ENCODE measurements around the gene EDNRB. TPM values are rescaled to one million over a fixed set of nuclear protein-coding genes. Genes with fewer than 3 reads are reported as not detected.

The EDNRB gene
- total and polyA plus RNA-seq, 4 donors = 11.3 to 20.4 (median 14.1) TPM

DNA sequence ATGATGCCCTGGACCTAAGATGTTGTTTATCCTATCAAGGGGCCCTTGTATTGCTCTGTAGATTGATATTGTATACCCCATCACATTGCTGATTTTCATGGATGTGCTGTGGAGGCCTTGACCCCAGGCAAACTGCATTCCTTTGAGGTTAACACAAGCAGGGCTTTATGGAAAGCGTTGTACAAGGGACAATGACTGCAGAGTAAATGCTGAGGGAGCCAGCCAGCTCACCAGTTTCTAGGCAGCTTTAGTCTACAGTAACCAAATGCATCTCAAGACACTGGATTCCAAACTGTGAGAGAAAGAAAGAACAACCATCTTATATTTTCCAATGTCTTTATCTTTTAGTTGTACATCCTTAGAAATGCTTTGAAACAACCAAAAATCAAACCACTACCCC is 34.1 kb upstream of the EDNRB start:
- H3K36me3 ChIP-seq (ENCODE audit: control insufficient read depth in 4 of 4, insufficient read depth in 3 of 4, low read depth in 1 of 4, low read length in 3 of 4) = no peaks in the 10 kb centered on the region
- no peak overlapping the region for H3K27ac ChIP-seq (ENCODE audit: low read depth in 1 of 2, low read length in 2 of 2)
- WGBS = 43% methylated on average over 1 of the region's 1 CpG
- no peak overlapping the region for H3K9ac ChIP-seq (ENCODE audit: low read depth in 1 of 2, low read length in 2 of 2)
- H3K9me3 ChIP-seq (ENCODE audit: control insufficient read depth in 4 of 4, low read length in 3 of 4) = no peaks in the 10 kb centered on the region
- no peaks in the 10 kb centered on the region for H3K4me1 ChIP-seq (ENCODE audit: control insufficient read depth in 4 of 4, insufficient read depth in 4 of 4, low read length in 3 of 4)
- TF ChIP-seq, protein P1, sequence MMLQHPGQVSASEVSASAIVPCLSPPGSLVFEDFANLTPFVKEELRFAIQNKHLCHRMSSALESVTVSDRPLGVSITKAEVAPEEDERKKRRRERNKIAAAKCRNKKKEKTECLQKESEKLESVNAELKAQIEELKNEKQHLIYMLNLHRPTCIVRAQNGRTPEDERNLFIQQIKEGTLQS (IDR thresholded peaks at IDR 0.05) = no peak
- TF ChIP-seq EGR1 (IDR thresholded peaks at IDR 0.05; ENCODE audit: low read depth in 2 of 2) (no peak), RXRA (IDR thresholded peaks at IDR 0.05) (no peak), NR2F2 (IDR thresholded peaks at IDR 0.05) (no peak), JUND (IDR thresholded peaks at IDR 0.05) (no peak), GABPA (IDR thresholded peaks at IDR 0.05 in 1 of 2, conservative IDR thresholded peaks at IDR 0.05 in 1 of 2) (no peak), YY1 (IDR thresholded peaks at IDR 0.05) (no peak), FOXA2 (IDR thresholded peaks at IDR 0.05) (no peak), RAD21 (IDR thresholded peaks at IDR 0.05) (no peak), TAF1 (conservative IDR thresholded peaks at IDR 0.05) (no peak), SP1 (IDR thresholded peaks at IDR 0.05) (no peak), HNF4A (conservative IDR thresholded peaks at IDR 0.05) (no peak), HNF4G (IDR thresholded peaks at IDR 0.05) (no peak)
- TF ChIP-seq, protein P2, sequence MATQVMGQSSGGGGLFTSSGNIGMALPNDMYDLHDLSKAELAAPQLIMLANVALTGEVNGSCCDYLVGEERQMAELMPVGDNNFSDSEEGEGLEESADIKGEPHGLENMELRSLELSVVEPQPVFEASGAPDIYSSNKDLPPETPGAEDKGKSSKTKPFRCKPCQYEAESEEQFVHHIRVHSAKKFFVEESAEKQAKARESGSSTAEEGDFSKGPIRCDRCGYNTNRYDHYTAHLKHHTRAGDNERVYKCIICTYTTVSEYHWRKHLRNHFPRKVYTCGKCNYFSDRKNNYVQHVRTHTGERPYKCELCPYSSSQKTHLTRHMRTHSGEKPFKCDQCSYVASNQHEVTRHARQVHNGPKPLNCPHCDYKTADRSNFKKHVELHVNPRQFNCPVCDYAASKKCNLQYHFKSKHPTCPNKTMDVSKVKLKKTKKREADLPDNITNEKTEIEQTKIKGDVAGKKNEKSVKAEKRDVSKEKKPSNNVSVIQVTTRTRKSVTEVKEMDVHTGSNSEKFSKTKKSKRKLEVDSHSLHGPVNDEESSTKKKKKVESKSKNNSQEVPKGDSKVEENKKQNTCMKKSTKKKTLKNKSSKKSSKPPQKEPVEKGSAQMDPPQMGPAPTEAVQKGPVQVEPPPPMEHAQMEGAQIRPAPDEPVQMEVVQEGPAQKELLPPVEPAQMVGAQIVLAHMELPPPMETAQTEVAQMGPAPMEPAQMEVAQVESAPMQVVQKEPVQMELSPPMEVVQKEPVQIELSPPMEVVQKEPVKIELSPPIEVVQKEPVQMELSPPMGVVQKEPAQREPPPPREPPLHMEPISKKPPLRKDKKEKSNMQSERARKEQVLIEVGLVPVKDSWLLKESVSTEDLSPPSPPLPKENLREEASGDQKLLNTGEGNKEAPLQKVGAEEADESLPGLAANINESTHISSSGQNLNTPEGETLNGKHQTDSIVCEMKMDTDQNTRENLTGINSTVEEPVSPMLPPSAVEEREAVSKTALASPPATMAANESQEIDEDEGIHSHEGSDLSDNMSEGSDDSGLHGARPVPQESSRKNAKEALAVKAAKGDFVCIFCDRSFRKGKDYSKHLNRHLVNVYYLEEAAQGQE (IDR thresholded peaks at IDR 0.05) = no peak
- TF ChIP-seq, protein P3, sequence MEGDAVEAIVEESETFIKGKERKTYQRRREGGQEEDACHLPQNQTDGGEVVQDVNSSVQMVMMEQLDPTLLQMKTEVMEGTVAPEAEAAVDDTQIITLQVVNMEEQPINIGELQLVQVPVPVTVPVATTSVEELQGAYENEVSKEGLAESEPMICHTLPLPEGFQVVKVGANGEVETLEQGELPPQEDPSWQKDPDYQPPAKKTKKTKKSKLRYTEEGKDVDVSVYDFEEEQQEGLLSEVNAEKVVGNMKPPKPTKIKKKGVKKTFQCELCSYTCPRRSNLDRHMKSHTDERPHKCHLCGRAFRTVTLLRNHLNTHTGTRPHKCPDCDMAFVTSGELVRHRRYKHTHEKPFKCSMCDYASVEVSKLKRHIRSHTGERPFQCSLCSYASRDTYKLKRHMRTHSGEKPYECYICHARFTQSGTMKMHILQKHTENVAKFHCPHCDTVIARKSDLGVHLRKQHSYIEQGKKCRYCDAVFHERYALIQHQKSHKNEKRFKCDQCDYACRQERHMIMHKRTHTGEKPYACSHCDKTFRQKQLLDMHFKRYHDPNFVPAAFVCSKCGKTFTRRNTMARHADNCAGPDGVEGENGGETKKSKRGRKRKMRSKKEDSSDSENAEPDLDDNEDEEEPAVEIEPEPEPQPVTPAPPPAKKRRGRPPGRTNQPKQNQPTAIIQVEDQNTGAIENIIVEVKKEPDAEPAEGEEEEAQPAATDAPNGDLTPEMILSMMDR (IDR thresholded peaks at IDR 0.05; ENCODE audit: low read depth, low read length, missing input control) = no peak
- TF ChIP-seq, protein P4, sequence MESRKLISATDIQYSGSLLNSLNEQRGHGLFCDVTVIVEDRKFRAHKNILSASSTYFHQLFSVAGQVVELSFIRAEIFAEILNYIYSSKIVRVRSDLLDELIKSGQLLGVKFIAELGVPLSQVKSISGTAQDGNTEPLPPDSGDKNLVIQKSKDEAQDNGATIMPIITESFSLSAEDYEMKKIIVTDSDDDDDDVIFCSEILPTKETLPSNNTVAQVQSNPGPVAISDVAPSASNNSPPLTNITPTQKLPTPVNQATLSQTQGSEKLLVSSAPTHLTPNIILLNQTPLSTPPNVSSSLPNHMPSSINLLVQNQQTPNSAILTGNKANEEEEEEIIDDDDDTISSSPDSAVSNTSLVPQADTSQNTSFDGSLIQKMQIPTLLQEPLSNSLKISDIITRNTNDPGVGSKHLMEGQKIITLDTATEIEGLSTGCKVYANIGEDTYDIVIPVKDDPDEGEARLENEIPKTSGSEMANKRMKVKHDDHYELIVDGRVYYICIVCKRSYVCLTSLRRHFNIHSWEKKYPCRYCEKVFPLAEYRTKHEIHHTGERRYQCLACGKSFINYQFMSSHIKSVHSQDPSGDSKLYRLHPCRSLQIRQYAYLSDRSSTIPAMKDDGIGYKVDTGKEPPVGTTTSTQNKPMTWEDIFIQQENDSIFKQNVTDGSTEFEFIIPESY (IDR thresholded peaks at IDR 0.05) = no peak
- TF ChIP-seq, protein P5, sequence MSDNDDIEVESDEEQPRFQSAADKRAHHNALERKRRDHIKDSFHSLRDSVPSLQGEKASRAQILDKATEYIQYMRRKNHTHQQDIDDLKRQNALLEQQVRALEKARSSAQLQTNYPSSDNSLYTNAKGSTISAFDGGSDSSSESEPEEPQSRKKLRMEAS (IDR thresholded peaks at IDR 0.05) = no peak
- H3K27me3 ChIP-seq (ENCODE audit: control insufficient read depth in 4 of 4, insufficient read depth in 4 of 4, low read length in 3 of 4) = no peaks in the 10 kb centered on the region
- H3K4me3 ChIP-seq (ENCODE audit: low read depth in 1 of 3, low read length in 3 of 3) = no peak overlapping the region
- DNase-seq (ENCODE audit: low spot score) = no peak

DNA sequence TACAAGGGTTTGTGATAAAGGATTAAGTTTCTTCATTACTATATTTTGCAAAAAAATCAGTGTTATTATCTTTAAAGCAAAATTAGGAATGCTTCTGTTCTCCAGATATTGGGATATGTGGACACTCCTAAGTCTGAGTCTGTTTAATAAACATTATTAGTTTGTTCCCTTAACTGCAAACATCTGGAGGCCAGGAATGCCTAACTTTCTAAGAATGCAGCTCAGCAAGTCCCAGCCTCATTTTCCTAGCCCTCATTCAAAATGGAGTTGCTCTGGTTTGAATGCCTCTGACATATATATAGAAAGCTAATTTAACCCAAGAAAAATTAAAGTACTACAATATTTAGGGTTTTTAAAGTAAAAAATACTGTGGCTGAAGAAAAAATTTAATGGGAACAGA is 33.6 kb upstream of the EDNRB start:
- H3K9me3 ChIP-seq (ENCODE audit: control insufficient read depth in 4 of 4, low read length in 3 of 4) = no peaks in the 10 kb centered on the region
- H3K4me3 ChIP-seq (ENCODE audit: low read depth in 1 of 3, low read length in 3 of 3) = no peak overlapping the region
- no peaks in the 10 kb centered on the region for H3K4me1 ChIP-seq (ENCODE audit: control insufficient read depth in 4 of 4, insufficient read depth in 4 of 4, low read length in 3 of 4)
- H3K9ac ChIP-seq (ENCODE audit: low read depth in 1 of 2, low read length in 2 of 2) = no peak overlapping the region
- H3K27ac ChIP-seq (ENCODE audit: low read depth in 1 of 2, low read length in 2 of 2) = no peak overlapping the region
- no peaks in the 10 kb centered on the region for H3K36me3 ChIP-seq (ENCODE audit: control insufficient read depth in 4 of 4, insufficient read depth in 3 of 4, low read depth in 1 of 4, low read length in 3 of 4)
- no peaks in the 10 kb centered on the region for H3K27me3 ChIP-seq (ENCODE audit: control insufficient read depth in 4 of 4, insufficient read depth in 4 of 4, low read length in 3 of 4)
- no peak for DNase-seq (ENCODE audit: low spot score)
- TF ChIP-seq, protein P1 (IDR thresholded peaks at IDR 0.05) = no peak
- TF ChIP-seq GABPA (IDR thresholded peaks at IDR 0.05 in 1 of 2, conservative IDR thresholded peaks at IDR 0.05 in 1 of 2) (no peak), FOXA2 (IDR thresholded peaks at IDR 0.05) (no peak), RXRA (IDR thresholded peaks at IDR 0.05) (no peak), EGR1 (IDR thresholded peaks at IDR 0.05; ENCODE audit: low read depth in 2 of 2) (no peak), SP1 (IDR thresholded peaks at IDR 0.05) (no peak), NR2F2 (IDR thresholded peaks at IDR 0.05) (no peak), HNF4A (conservative IDR thresholded peaks at IDR 0.05) (no peak), RAD21 (IDR thresholded peaks at IDR 0.05) (no peak)
- TF ChIP-seq, protein P2 (IDR thresholded peaks at IDR 0.05) = no peak
- TF ChIP-seq, protein P3 (IDR thresholded peaks at IDR 0.05; ENCODE audit: low read depth, low read length, missing input control) = no peak

Data from liver (tissue), 9 donors.